HG03571 (cell line): ENCODE measurements around the gene DPYSL4.

Experiments
- ATAC-seq: cut with Tn5 transposase; IDR thresholded peaks from one replicate; pipeline ENCODE4 v1.9.1; 2021; ENCODE audit not compliant: unreplicated experiment

DPYSL4 gene

DNA sequence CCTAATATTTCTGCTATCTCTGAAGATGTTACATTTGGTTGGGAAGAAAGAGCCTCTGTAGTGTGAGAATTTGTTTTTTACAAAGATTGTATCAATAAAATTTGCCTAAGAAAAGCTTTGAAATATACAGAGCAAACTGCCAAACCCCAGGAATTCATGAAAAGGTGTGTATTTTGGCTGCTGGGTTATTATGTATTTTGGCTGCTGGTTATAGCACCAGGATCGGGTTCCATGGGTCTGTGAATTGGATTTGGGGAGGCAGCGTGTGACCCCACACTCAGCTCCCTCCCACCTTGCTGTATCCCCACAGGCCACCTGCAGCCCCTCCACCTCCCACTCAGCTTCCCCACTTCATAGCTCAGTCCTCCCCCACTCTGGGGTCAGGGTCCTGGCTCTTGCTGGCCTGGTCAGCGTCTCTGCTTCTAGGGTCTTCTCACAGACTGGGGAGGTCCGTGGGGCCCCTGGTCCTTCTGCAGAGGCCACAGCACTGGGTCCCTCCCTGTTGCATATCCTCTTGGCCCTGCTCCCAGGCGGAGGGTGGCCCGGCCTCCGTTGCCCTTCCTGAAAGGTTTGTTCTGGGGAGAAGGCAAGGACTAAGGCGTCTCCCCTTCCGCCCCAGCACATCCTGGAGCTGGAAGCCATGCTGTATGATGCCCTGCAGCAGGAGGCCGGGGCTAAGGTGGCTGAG lies 24.0 kb upstream of the DPYSL4 start:
- ATAC-seq: no peak

DNA sequence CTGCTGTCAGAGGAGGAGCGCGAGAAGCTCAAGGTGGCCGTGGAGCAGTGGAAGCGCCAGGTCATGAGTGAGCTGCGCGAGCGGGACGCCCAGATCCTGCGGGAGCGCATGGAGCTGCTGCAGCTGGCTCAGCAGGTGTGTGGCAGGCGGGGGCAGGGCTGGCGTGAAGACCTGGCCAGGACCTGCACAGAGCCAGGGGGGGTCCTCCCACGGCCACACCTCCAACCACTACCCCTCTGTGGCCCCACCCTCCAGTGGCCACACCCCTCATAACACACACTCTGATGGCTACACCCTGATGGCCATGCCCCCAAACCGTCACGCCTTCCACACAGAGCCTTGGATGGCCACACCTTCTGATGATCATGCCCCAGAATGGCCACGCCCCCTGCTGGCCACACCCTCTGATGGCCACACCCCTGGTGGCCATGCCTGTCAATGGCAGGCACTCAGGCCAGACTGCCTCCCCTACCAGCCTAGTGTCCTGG lies 23.4 kb upstream of the DPYSL4 start:
- no peak for ATAC-seq

DNA sequence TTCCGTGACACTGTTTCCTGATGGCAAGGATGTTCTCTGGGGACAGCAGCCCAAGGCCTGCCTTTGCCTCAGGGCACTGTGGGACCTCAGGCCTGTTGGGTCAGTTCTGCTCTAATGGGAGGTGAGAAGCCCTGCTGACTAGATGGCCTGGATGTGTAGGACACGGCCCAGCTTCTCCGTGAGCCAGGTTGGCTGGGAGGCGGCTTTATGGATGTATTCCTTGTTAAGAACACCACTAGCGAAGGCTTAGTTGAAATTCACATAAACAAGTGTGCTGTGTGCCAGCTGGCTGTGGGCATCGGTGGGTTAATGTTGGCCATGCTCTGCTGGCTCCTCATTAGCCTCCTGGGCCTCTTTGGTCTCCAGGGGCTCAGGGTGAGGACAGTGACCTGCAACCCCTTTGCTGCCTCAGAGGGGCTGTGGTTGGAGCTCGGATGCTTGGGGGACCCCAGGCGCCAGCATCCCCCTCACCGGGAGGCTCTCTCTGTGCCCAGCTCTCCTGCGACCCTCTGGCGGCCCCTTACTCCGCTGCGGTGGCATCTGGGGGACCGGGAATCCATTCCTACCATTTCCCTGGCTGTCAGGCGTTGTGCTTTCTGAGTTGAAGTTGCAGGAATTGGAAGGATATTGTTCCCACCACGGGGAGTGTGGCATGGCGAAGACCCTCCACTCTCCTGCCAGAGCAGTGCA lies 22.8 kb upstream of the DPYSL4 start:
- no peak for ATAC-seq

DNA sequence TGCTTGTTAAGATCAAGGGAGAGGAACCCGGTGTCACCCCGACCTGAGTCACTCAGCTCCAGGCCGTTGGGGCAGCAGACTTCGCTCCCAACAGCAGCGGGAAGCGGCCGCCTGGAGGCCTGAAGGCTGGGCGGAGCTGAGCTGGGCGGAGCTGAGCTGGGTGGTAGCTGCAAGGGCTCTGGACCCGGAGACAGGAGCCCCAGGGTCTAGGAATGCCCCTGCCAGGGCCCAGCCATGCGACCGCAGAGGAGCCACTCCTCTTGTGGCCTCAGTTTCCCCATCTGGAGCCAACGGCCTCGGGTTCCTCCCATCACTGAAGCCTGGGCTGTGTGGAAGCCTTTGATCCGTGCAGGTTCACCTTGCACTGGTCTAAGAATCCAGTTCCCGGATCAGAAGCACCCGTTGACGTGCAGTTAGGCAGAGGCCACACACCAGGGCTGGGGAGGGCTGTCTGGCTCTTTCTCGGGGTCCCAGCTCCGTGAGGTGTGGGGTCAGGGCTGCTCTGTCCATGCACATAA lies 21.9 kb upstream of the DPYSL4 start:
- no peak for ATAC-seq

DNA sequence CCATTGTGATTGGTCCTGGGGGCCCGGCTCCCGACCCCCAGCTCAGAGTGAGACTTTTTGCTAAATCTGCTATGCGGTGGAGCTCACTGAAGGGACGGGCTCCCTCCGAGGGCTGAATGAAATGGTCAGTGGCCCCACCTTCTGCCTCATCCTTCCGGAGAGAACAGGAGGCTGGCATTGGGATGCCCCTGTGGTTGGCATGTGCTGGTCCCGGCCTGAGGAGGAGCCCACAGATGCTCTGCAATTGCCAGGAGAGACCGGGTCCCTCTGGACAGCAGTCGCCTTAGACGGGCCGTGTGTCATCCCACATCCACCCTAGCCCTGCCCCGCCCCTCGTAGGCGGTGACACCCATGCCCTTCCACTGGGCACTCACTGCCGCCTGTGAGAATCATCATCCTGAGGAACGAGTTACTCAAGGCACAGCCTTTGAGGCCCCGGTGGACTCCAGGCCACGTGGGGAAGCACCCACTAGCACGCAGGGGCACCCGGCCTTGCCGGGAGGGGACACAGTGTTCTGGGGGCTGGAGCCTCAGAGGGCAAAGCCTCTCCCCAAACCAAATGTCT lies 21.2 kb upstream of the DPYSL4 start:
- no peak for ATAC-seq

DNA sequence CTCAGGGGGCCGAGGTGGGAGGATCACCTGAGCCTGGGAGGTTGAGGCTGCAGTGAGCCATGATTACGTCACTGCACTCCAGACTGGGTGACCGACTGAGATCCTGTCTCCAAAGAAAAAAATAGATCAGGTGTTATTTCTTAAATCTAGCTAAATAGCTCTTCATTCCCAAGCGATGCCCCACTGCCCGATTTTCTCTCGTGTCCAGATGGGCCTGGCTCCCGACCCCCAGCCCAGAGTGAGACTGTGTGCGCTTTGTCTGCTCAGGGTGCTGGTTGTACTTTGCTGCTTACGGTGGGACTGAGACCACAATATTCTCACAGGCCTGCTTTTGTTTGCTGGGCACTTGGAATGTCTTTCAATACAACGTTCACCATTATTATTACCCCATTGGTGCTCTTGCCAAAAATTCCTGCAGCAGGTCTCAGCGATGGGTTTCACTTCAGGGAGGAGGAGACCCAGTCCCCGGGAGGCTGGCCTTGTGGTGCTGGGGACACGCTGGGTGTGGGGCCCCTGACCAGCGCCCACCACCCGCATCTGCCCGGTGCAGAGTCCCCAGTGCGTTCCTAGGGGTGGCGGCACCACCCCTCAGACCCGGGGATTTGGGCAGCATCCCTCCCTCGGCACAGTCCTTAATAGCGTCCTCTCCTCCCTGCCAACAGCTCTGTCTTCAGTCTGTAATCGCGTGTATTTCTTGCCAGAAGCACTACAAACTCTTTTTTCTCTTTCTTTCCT lies 20.4 kb upstream of the DPYSL4 start:
- ATAC-seq: no peak

DNA sequence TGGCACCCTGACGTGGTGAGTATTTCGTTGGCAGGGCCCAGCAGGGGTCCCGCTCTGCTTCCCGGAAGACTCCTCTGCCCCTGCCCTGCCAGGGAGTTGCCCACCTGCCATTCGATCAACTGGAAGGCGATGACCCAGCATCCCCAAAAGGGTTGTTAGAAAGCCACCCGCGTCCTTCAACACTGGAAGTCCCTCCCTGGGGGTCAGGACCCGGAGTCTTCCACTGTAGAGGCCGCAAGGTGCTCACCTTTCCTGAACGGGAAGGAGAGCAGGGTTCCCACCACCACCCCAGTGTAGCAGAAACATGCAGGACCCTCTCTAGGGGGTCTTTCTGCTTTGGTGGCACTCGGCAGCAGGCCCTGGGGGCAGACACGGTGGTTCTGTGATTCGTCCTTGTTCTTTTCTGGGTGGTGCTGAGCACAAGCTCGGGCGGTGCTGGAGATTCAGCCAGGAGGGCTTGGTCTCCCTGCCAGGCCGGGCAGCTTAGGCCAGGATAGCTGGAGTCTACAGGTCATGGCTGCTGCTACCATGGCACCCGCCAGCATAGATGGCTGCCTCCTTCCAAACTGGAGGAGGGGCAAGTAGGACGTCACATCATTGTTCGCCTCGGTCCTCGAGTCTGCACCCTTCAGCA lies 19.6 kb upstream of the DPYSL4 start:
- ATAC-seq: no peak

DNA sequence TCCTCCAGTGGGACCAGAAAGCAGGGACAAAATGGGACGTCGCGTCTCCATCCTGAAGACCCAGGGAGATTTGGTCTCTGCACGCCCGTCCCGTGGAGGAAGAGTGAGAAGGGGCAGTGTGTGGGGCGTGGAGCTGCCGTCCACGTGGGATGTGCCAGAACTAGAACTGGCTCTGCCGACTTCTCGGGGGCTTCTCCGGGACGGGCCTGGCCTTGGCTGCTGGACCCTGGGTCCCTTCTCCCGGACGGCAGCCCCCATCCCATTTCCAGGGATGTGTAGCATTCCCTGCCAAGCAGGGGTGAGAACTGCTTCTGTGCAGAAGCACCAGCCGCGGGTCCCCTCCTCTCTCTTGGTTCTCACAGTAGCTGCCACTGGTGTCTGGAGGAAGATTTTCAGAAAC lies 18.8 kb upstream of the DPYSL4 start:
- ATAC-seq: no peak

DNA sequence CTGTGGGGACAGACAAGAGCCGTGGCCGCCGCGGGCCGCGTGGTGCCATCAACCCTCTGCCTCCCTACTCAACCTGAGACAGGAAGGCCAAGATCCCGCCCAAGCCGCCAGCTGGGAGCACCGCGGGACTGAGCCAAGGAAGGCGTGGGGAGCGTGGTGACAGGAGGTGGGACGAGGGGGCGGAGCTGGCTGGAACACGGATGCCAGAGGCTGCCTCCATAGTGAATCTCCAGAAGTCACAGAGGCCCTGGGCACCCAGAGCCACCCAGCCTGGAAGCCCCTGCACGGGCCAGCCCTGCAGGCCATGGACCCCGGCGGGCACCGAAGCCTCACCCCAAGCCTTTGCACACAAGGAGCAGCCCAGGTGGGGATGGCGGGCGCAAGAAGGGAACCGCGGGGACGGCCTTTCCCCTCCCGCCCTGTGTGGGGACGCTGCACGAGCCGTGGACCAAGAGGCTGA lies 18.1 kb upstream of the DPYSL4 start:
- no peak for ATAC-seq

DNA sequence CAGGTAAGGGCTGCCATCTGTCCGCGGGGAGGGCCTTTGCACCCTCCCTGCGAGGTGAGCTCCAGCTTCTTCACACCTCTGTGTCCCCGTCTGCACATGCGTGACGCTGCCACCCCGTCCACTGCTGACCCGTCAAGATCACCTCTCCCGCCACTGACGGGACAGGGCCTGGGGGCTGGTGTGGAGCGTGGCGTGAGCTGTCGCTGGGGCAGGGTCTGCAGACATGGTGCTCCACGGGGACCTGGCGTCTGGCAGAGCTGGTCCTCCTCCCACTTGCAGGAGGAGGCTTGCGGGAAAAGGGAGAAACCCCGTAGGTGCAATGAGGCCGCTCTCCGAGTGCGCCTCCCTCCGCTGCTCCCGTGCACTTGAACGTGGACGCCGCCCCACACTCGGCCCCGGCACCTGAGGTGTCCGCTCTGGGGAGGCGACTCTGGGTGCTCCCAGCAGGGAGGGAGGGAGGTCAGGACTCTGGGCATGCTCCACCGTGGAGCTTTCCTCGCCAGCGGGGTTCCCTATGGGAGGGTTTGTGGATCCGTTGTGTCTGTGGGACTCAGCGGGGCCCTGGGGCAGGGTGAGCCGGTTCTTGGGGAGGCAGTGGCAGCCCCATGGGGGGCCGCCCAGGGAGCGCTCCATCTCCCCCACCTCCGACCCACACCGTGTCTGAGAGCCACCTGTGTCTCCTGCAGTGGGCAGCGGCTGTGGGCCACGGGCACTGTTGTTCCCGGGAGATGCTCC lies 17.6 kb upstream of the DPYSL4 start:
- no peak for ATAC-seq

DNA sequence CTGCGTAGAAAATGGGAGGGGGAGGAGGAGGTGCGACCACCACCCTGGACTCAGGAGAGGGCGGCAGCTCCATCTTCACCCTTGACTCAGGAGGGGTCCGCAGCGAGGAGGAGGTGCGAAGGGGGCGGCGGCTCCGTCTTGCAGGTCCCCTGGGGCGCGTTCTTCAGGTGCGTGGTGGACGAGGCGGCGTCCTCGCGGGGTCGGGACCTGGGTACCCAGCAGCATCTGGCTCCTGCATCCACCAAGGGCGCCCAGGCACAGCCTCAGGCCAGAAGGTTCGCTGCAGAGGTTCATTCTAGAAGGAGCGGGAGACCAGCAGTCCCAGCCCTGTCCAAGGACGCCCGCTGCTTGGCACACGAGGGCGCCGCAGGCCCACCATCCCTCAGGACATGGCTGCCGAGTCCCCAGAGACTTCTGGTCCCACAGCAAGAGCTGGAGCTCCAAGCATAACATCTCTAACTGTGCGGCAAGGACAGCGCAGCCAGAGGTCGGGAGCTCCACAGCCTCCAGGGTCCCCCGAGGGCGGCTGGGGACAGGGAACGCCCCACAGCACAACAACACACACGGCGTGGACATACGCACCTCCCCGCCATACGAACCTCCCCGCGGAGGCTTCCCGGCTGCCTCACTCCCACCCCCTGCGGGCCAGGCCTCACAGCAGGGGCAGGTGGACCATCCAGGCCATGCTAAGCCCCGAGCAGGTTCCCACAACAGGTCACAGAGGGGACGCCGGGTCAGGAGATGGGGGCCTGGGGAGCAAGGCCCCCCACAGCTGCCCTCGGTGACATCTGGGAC lies 16.8 kb upstream of the DPYSL4 start:
- no peak for ATAC-seq

DNA sequence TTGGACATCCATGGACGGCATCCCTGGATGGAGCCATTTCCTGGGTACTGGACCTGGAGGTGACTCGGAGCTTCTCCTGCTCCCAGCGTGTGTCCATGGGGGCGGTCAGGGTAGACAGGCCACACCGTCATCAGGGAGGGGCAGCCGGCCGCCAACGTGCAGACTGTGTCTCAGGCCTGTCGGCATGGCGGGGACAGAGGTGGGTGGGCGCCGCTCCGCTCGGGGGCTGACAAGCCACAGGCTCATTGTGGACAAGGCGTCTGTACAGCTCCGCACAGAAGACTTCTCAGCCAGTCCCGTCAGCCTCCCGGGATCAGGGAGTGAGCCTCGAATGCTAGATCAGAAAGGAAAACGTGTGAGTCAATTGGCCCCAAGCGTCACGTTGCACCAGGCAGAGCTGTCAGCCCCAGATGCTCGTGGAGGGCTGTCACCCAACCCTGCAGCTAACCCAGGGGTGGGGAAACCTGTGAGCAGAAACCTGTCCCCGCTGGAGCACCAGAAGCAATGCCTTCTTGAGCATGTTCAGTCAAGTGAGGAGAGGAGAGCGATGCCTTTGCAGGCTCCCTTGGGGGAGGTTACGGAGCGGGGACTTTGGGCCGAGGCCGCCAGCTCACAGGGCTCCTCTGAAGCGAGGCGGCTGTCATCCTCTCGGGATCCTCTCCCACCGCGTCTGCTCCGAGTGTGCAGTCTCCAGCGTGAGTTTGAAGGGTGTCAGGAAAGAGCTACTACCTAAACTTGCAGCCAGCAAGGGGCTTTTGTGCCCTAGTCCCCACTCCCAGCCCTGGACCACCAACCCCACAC lies 16.0 kb upstream of the DPYSL4 start:
- no peak for ATAC-seq

DNA sequence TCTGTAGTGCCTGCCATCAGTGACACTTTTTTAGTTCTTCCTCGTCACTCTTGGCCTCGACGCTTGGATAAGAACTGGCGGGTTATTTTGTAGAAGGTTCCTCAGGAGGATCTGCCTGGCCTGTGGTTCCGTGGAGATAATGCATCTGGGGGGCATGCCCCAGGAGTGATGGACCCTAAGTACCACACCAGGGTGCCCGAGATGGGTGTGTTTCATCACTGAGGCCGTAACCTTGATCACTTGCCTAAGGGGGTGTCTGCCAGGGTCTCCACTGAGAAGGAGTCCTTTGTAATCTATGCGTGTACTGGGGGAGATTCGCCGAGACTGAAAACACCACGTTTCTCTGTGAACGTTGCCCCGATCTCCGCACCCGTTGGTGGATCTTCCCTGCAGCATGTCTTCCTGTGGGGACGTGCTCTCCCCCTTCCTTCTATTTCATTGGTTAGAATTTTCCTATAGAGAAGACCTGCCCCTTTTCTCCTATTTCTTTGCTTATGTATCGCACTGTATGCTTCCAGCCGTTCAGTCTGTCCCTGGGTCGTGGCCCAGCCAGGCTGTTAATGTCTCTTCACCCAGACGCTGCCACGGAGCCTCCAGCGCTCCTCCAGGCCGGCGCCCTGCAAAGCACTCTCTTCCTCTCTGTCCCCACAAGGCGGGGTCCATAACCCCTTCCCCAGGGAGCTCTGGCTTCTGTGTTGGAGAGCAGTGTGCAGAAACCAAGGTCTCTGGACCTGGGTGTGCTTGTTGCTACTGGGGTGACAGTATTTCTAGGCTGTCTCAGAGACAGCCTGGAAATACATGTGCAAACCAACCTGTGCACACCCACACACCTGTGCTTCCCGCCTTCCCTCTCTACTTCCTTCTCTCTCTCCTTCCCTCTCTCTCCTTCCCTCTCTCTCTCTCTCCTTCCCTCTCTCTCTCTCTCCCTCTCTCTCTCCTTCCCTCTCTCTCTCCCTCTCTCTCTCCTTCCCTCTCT lies 14.4 kb upstream of the DPYSL4 start:
- ATAC-seq: no peak

DNA sequence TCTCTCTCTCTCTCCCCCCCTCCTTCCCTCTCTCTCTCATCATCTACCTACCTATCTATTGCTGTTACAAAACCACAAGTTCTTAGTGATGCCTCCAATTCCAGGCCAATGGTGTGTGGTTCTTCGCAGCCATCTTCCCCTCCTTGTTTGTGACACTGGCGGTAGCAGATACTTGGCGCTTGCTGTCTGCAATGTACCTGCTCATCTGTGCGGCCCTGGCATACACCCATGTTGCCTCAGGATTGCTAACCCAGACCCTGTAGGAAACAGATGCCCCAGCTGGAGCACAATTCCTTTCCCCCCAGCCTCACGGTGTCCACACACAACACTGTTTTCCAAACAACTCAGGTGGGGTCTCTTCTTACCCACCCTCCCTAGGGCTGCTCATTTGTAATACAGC lies 13.6 kb upstream of the DPYSL4 start:
- no peak for ATAC-seq

DNA sequence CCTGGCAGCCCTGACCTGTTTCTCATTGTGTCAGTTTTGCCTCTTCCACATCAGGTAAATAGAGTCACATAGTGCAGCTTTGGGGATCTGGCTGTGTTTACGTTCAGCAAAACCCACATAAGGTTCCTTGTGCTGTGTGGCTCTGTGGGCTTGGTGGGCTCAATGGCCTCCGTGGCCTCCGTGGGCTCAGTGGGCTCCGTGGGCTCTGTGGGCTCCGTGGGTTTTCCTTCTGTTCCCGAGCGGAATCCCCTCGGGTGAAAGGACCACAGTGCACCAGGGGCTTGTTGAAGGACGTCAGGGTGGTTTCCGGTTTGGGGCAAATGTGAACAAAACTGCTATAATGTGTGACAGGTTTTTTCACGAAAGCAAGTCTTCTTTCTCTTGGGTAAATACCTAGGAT lies 12.5 kb upstream of the DPYSL4 start:
- no peak for ATAC-seq

DNA sequence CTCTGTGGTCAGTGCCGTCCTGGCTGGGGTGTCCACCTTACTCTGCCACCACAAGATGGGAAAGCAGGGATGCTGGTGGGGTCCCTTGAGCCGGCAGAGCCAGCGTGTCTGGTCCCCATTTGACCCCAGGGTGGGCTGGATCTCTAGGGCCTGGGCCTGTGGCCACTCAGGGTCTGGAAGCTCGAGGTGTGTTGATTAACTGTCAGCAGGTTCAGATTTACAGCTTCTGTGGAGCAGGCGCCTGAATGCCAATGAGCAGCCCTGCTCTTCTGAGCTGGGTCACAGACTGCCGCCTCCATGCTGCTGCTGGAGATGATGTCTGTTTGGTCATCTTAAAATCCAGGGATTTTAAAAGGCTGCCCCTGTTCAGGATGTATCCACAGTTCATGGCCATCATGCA lies 11.3 kb upstream of the DPYSL4 start:
- ATAC-seq: no peak

DNA sequence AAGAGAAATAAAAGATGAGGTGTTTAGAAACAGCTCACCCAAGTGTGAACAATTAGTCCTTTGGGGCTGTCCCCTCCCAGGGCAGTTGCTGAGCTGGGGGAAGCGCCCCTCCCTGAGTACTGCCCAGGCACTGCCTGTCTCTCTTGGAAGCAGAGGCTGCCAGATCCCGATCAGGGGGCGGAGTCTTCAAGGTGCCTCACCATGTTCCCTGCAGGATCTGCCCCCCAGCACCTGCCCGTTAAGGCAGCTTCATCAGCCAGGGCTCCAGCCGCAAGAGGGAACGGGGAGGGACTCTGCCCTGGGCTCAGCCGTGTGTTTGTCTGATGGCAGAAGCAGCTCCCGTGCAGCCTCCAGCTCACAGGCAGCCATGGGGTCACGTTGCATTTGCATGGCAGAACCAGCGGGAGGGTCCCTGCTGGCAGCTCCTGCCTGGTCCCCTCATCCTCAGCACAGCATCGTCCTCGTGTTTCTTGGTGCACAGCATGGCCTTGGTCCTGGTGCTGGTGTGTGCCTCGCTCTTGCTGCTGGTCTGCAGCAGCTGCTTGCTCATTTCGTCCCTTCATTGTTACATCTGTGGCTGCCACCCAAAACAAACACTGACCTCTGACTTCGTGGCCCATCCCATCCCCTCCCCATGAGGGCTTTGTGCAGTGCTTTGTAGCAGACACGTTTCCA lies 10.7 kb upstream of the DPYSL4 start:
- no peak for ATAC-seq
